HepG2 (cell line): ENCODE measurements around the gene H2AZ2. TPM values are rescaled to one million over a fixed set of nuclear protein-coding genes. Genes with fewer than 3 reads are reported as not detected.
A peak's percentile ranks its signal among the peaks of the same experiment; 100 is the strongest.

ENCODE experiments used
- ARID2 ChIP-seq: sonication (generic); formaldehyde crosslinking; IDR thresholded peaks from 2 replicates; pipeline ENCODE4 v1.8.1; 2022; ENCODE audit warnings: mild to moderate bottlenecking, missing genetic modification reagents, borderline replicate concordance
- CHD2 ChIP-seq: IDR thresholded peaks from 2 replicates; pipeline ENCODE4 v1.6.1; 2011; ENCODE audit warnings: low read depth, low read length, improper control_type of control experiment
- FOXP1 ChIP-seq, 2 experiments: fragments of 450-650 bp in 1 of 2; IDR thresholded peaks; 2 replicates each; pipeline ENCODE4 v1.6.1; 2017 to 2018; ENCODE audit warnings: antibody characterized with exemption in 1 of 2
- HHEX ChIP-seq: IDR thresholded peaks from 2 replicates; pipeline ENCODE4 v1.6.1; 2016; ENCODE audit warnings: control low read depth
- HNRNPLL ChIP-seq: fragments of 200-400 bp; formaldehyde crosslinking; IDR thresholded peaks from 2 replicates; pipeline ENCODE4 v1.6.1; 2017; ENCODE audit warnings: mild to moderate bottlenecking, low read depth, low read length; ENCODE audit not compliant: poor library complexity, severe bottlenecking
- KDM1A ChIP-seq: IDR thresholded peaks from 2 replicates; pipeline ENCODE4 v1.6.1; 2016; ENCODE audit warnings: missing compliant biosample characterization
- MTA1 ChIP-seq: sonication (generic); formaldehyde crosslinking; IDR thresholded peaks from 2 replicates; pipeline ENCODE4 v1.4.0; 2020; ENCODE audit warnings: missing genetic modification reagents, mild to moderate bottlenecking, borderline replicate concordance
- MTF1 ChIP-seq: sonication (generic); formaldehyde crosslinking; IDR thresholded peaks from 2 replicates; pipeline ENCODE4 v1.5.0; 2020; ENCODE audit warnings: missing genetic modification reagents
- PHF8 ChIP-seq: sonication (generic); formaldehyde crosslinking; IDR thresholded peaks from 2 replicates; pipeline ENCODE4 v1.5.0; 2020; ENCODE audit warnings: missing genetic modification reagents
- RBM39 ChIP-seq: fragments of 200-400 bp; formaldehyde crosslinking; IDR thresholded peaks from one replicate; pipeline ENCODE4 v1.6.1; 2018; ENCODE audit warnings: antibody characterized with exemption, mild to moderate bottlenecking, low read depth, low read length; ENCODE audit not compliant: poor library complexity, severe bottlenecking
- REL ChIP-seq: sonication (generic); formaldehyde crosslinking; conservative IDR thresholded peaks from 2 replicates; pipeline ENCODE4 v1.8.0; 2022; ENCODE audit warnings: mild to moderate bottlenecking, missing genetic modification reagents, moderate library complexity
- SP1 ChIP-seq, 2 experiments: fragments of 450-650 bp in 1 of 2; sonication (generic) in 1 of 2; formaldehyde crosslinking in 1 of 2; IDR thresholded peaks; 2 replicates each; pipeline versions ENCODE4 v1.4.0 to v1.6.1; 2016 to 2020; ENCODE audit warnings: missing genetic modification reagents in 1 of 2
- ZFY ChIP-seq: sonication (generic); formaldehyde crosslinking; IDR thresholded peaks from 2 replicates; pipeline ENCODE4 v1.4.0; 2020; ENCODE audit warnings: missing genetic modification reagents
- ZNF280B ChIP-seq: sonication (generic); formaldehyde crosslinking; IDR thresholded peaks from 2 replicates; pipeline ENCODE4 v1.5.0; 2020; ENCODE audit warnings: missing genetic modification reagents, mild to moderate bottlenecking, borderline replicate concordance
- ZNF432 ChIP-seq: sonication (generic); formaldehyde crosslinking; IDR thresholded peaks from 2 replicates; pipeline ENCODE4 v1.5.0; 2020; ENCODE audit warnings: missing genetic modification reagents, mild to moderate bottlenecking, borderline replicate concordance
- ZNF577 ChIP-seq: sonication (generic); formaldehyde crosslinking; IDR thresholded peaks from 2 replicates; pipeline ENCODE4 v1.4.0; 2020; ENCODE audit warnings: mild to moderate bottlenecking, low read depth, missing genetic modification reagents, borderline replicate concordance
- ZNF644 ChIP-seq: IDR thresholded peaks from 2 replicates; pipeline ENCODE4 v1.6.1; 2016; ENCODE audit warnings: low read depth
- ZNF781 ChIP-seq: sonication (generic); formaldehyde crosslinking; IDR thresholded peaks from 2 replicates; pipeline ENCODE4 v1.5.1; 2020; ENCODE audit warnings: borderline replicate concordance, mild to moderate bottlenecking, missing genetic modification reagents; ENCODE audit errors: not compliant biosample characterization
- ZSCAN29 ChIP-seq: sonication (generic); formaldehyde crosslinking; conservative IDR thresholded peaks from 2 replicates; pipeline ENCODE4 v1.4.0; 2020; ENCODE audit warnings: mild to moderate bottlenecking, missing genetic modification reagents
- polyA plus RNA-seq, 8 experiments: library from polyadenylated mRNA; depleted of rRNA in 3 of 8; stranded (reverse) in 7 of 8; unstranded in 1 of 8; fragments of >200 nt; fragmentation: Illumina TruSeq in 4 of 8; extraction: Trizol in 4 of 8; gene quantifications; 2 replicates each; pipeline versions ENCODE4 v1.2.1 to v1.2.3, GENCODE V29; 2011 to 2016; ENCODE audit warnings: low read depth in 4 of 8, missing spikeins in 1 of 8, mixed read lengths in 1 of 8; ENCODE audit not compliant: insufficient read depth in 1 of 8
- total RNA-seq, 5 experiments: library from RNA; depleted of rRNA; stranded (reverse); fragments of >200 nt; fragmentation: Illumina TruSeq; extraction: Trizol; gene quantifications; 2 replicates each; pipeline ENCODE4 v1.2.3, GENCODE V29; 2016; ENCODE audit warnings: low read depth in 1 of 5
- TF ChIP-seq, protein P1 (sequence below): IDR thresholded peaks from 2 replicates; pipeline ENCODE4 v1.6.1; 2016; ENCODE audit warnings: low read depth, control low read depth
- TF ChIP-seq, protein P2 (sequence below): sonication (generic); formaldehyde crosslinking; IDR thresholded peaks from 2 replicates; pipeline ENCODE4 v1.5.0; 2020; ENCODE audit warnings: mild to moderate bottlenecking, missing genetic modification reagents, moderate library complexity

H2AZ2 gene
- total and polyA plus RNA-seq, 2 of the 13 experiments (the other 11 are each of a cell fraction or from before 2014, with no cell fraction given), result 121 to 223 TPM

DNA sequence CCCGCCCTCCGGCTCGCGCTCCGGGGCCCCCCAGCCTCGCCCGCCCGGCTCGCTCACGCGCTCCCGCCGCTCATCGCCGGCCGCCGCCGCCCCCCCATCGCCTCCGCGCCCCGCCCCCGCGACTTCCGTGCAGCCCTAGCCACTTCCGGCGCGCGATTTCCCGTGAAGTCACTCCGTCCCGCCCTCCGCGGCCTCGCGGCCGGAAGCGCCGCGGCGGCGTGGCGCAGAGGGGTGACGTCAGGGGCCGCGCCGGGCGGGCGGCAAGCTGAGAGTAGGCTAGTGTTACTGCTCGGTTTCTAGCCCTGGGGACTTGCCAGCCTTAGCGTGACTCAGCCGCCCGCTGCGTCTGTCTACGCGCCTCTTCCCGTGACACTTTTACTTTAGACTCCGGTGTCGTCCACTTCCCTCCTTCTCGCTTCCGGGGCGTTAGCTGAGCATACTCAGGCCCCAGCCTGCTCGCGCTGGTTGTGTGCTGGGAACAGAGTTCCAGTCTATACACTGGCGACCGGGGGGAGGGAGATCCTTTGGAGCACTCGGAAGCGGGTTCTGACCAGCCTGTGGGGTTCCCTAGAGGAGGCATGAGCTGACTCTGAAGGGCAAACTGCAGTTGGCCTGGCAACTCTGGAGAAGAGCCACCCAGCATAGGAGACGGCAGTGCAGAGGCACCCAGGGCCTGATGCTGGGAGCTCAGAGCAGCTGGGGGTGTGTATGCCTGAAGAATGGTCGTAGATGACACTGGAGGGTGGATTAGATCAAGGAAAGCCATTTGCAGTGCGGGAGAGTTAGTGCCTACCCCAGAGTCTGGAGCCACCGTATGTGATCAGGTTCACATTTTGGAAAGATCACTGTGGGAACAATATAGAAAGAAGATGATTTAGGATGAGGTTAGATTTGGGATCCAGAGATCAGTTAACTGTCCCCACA lies 37.8 kb upstream of the H2AZ2 start, which contains the start of gene PURB (continued):
- TF ChIP-seq ZNF577, result no peak
- TF ChIP-seq ZNF781 (CRISPR knock-in tag), result peak; percentile 71
- peak; percentile 90 for TF ChIP-seq ZFY (CRISPR knock-in tag)
- TF ChIP-seq ZSCAN29 (CRISPR knock-in tag), result peak; percentile 75; the same call in 1 of the 2 replicates
- no peak for TF ChIP-seq ZNF644 (CRISPR knock-in tag)
- no peak for TF ChIP-seq ARID2 (CRISPR knock-in tag)
- 0 out of 2 replicates have a peak, but pooled peaks have one; percentile 48 for TF ChIP-seq ZNF280B (CRISPR knock-in tag)
- peak; percentile 35 for TF ChIP-seq RBM39
- peak; percentile 76; the same call in 1 of the 2 replicates for TF ChIP-seq MTA1
- TF ChIP-seq FOXP1 (IDR thresholded peaks at IDR 0.05), result no peak
- no peak for TF ChIP-seq FOXP1 (CRISPR knock-in tag; IDR thresholded peaks at IDR 0.05)
- no peak for TF ChIP-seq SP1 (IDR thresholded peaks at IDR 0.05)
- peak; percentile 92 for TF ChIP-seq SP1 (CRISPR knock-in tag; IDR thresholded peaks at IDR 0.05)
- TF ChIP-seq, protein P1, sequence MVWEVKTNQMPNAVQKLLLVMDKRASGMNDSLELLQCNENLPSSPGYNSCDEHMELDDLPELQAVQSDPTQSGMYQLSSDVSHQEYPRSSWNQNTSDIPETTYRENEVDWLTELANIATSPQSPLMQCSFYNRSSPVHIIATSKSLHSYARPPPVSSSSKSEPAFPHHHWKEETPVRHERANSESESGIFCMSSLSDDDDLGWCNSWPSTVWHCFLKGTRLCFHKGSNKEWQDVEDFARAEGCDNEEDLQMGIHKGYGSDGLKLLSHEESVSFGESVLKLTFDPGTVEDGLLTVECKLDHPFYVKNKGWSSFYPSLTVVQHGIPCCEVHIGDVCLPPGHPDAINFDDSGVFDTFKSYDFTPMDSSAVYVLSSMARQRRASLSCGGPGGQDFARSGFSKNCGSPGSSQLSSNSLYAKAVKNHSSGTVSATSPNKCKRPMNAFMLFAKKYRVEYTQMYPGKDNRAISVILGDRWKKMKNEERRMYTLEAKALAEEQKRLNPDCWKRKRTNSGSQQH, result 0 out of 2 replicates have a peak, but pooled peaks have one; percentile 31
- TF ChIP-seq HNRNPLL, result peak; percentile 75
- no peak for TF ChIP-seq ZNF432
- no peak for TF ChIP-seq MTF1 (CRISPR knock-in tag)
- 0 out of 2 replicates have a peak, but pooled peaks have one; percentile 23 for TF ChIP-seq CHD2
- TF ChIP-seq KDM1A (CRISPR knock-in tag), result no peak
- no peak for TF ChIP-seq HHEX
- peak; percentile 90 for TF ChIP-seq PHF8
- TF ChIP-seq, protein P2, sequence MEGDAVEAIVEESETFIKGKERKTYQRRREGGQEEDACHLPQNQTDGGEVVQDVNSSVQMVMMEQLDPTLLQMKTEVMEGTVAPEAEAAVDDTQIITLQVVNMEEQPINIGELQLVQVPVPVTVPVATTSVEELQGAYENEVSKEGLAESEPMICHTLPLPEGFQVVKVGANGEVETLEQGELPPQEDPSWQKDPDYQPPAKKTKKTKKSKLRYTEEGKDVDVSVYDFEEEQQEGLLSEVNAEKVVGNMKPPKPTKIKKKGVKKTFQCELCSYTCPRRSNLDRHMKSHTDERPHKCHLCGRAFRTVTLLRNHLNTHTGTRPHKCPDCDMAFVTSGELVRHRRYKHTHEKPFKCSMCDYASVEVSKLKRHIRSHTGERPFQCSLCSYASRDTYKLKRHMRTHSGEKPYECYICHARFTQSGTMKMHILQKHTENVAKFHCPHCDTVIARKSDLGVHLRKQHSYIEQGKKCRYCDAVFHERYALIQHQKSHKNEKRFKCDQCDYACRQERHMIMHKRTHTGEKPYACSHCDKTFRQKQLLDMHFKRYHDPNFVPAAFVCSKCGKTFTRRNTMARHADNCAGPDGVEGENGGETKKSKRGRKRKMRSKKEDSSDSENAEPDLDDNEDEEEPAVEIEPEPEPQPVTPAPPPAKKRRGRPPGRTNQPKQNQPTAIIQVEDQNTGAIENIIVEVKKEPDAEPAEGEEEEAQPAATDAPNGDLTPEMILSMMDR, result no peak
- 0 out of 2 replicates have a peak, but pooled peaks have one; percentile 35 for TF ChIP-seq REL (CRISPR knock-in tag)
